Ureter (tissue), 1 donor: ENCODE measurements around the gene ERP29. TPM values are rescaled to one million over a fixed set of nuclear protein-coding genes. Genes with fewer than 3 reads are reported as not detected.
"Not testable (repeated sequence)": the region's sequence is repeated elsewhere in the genome, so short reads cannot be mapped to it uniquely, and the experiment has no call there.

ENCODE experiments used
- DNase-seq: peaks from one replicate; pipeline ENCODE4 v3.0.0-alpha.2; 2020; ENCODE audit warnings: low spot score
- total RNA-seq: library from RNA; stranded (reverse); gene quantifications from one replicate; pipeline ENCODE4 v1.2.4, GENCODE V29; 2023
- donor health status: DM: yes; HTN: yes; CAD: no.

Gene ERP29
- total RNA-seq, 1 donor from 2014 or later, result 115 TPM

GRCh38 chr12:112001576-112001975, 11.7 kb upstream of the ERP29 start:
- DNase-seq, result no peak

GRCh38 chr12:112004041-112004440, 9.2 kb upstream of the ERP29 start:
- DNase-seq, result no peak

- DNase-seq, result no peak
These were observed 7.5 kb upstream of the ERP29 start for GRCh38 chr12:112005419-112006395.

- no peak for DNase-seq
These were observed 5.3 kb upstream of the ERP29 start for GRCh38 chr12:112007945-112008344.

GRCh38 chr12:112008918-112009317, 4.3 kb upstream of the ERP29 start:
- no peak for DNase-seq

- DNase-seq, result not testable (repeated sequence)
These were observed 3.6 kb upstream of the ERP29 start for GRCh38 chr12:112009596-112009995.

GRCh38 chr12:112010415-112011344, 2.5 kb upstream of the ERP29 start:
- DNase-seq, result no peak

- no peak for DNase-seq
These were observed 1.5 kb upstream of the ERP29 start for GRCh38 chr12:112011685-112012084.

GRCh38 chr12:112013601-112014402, 576 bp downstream of the ERP29 start:
- peak; percentile 74 for DNase-seq

- DNase-seq, result no peak
These were observed 2.7 kb downstream of the ERP29 start for GRCh38 chr12:112015938-112016337.

- no peak for DNase-seq
These were observed 3.8 kb downstream of the ERP29 start for GRCh38 chr12:112017041-112017440.

- DNase-seq, result no peak
These were observed 5.5 kb downstream of the ERP29 start for GRCh38 chr12:112018571-112019237.

GRCh38 chr12:112020947-112021457, 7.8 kb downstream of the ERP29 start:
- no peak for DNase-seq

GRCh38 chr12:112022241-112023016, 9.2 kb downstream of the ERP29 start:
- DNase-seq, result no peak

- DNase-seq, result no peak
These were observed 10.7 kb downstream of the ERP29 start for GRCh38 chr12:112023759-112024396.

- no peak for DNase-seq
These were observed 12.7 kb downstream of the ERP29 start for GRCh38 chr12:112025808-112026375.

GRCh38 chr12:112029301-112029700, 16.1 kb downstream of the ERP29 start:
- no peak for DNase-seq

- no peak for DNase-seq
These were observed 18.2 kb downstream of the ERP29 start for GRCh38 chr12:112031472-112031871.

- no peak for DNase-seq
These were observed 19.1 kb downstream of the ERP29 start for GRCh38 chr12:112032292-112032691.
